Activated naive CD8-positive, alpha-beta T cell treated with anti-CD3 and anti-CD28 coated beads for 36 hours (primary cell): Measurements from ENCODE around the gene CLTB. TPM values are rescaled to one million over a fixed set of nuclear protein-coding genes. Genes with fewer than 3 reads are reported as not detected.

Experiments
- total RNA-seq, 2 experiments: library from RNA; stranded (reverse); gene quantifications; one replicate each; pipeline ENCODE4 v1.2.3, GENCODE V29; 2021

Gene CLTB
- total RNA-seq, 2 experiments from 2014 or later, result 53.4 to 57.7 TPM

Other genes starting within 250 kb of the CLTB start
- 10 to 100 TPM; 23.5 to 24.8 TPM for gene SIMC1, start 178.1 kb downstream of the CLTB start, total RNA-seq
- gene KIAA1191, start 54.8 kb downstream of the CLTB start, total RNA-seq, result 10 to 100 TPM; 38.2 to 41.7 TPM
- gene ARL10, start 51.1 kb downstream of the CLTB start, total RNA-seq, result 10 to 100 TPM in 1 of 2 experiments, 1 to 10 TPM in 1; 8.0 to 12.1 TPM
- 100 to 1,000 TPM; 154 to 158 TPM for gene NOP16, start 27.9 kb downstream of the CLTB start, total RNA-seq
- gene HIGD2A, start 27.8 kb downstream of the CLTB start, total RNA-seq, result 10 to 100 TPM; 94.0 to 94.5 TPM
- 10 to 100 TPM; 38.1 to 38.6 TPM for gene FAF2, start 31.8 kb upstream of the CLTB start, total RNA-seq
- 10 to 100 TPM; 53.4 to 53.8 TPM for gene RNF44, start 120.9 kb upstream of the CLTB start, total RNA-seq
- under 1 TPM; 0.31 to 0.44 TPM for gene CDHR2, start 132.8 kb upstream of the CLTB start, total RNA-seq
- gene GPRIN1, start 193.6 kb upstream of the CLTB start, total RNA-seq, result 1 to 10 TPM; 1.5 to 1.7 TPM
- under 1 TPM; 0.46 to 0.80 TPM for gene SNCB, start 214.0 kb upstream of the CLTB start, total RNA-seq
- gene EIF4E1B, start 214.1 kb upstream of the CLTB start, total RNA-seq, result not detected
- gene TSPAN17, start 230.9 kb upstream of the CLTB start, total RNA-seq, result 10 to 100 TPM; 25.3 to 28.6 TPM